Esophagus squamous epithelium (tissue), 4 donors: ENCODE data around the gene CLVS2.

Experiments used
- POLR2A ChIP-seq, 4 donors: fragments of 450-650 bp; IDR thresholded peaks; one replicate each; pipeline ENCODE4 v1.6.1; 2017; ENCODE audit warnings: antibody characterized with exemption in 4 of 4, mild to moderate bottlenecking in 4 of 4, moderate library complexity in 3 of 4
- TF ChIP-seq, protein P1 (sequence below), 6 experiments: fragments of 450-650 bp in 4 of 6; fragments of 200-600 bp in 2 of 6; sonication (generic) in 2 of 6; IDR thresholded peaks; one replicate each; pipeline ENCODE4 v1.5.1; 2016 to 2019; ENCODE audit warnings: antibody characterized with exemption in 6 of 6, mild to moderate bottlenecking in 4 of 6, moderate library complexity in 4 of 6

DNA sequence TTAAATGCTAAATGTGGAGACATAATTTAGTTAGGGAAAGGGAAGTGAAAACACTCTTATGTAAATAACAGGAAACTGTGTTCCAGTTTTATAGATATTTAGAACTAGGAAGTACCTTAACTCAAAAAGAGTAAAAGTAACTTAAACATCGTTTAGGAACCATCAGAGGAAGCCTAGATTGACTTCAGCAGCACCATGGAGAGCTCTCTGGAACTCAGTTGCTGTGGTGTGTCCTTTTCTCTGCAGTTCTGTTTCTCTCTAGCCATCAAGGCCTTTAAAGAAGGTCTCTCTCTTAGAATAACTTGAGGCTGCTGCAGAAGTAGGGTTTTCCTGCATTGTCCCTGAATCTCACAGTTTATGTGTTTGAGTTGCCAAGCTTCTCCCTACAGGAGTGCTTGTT lies 26.9 kb downstream of the CLVS2 start:
- TF ChIP-seq, protein P1, sequence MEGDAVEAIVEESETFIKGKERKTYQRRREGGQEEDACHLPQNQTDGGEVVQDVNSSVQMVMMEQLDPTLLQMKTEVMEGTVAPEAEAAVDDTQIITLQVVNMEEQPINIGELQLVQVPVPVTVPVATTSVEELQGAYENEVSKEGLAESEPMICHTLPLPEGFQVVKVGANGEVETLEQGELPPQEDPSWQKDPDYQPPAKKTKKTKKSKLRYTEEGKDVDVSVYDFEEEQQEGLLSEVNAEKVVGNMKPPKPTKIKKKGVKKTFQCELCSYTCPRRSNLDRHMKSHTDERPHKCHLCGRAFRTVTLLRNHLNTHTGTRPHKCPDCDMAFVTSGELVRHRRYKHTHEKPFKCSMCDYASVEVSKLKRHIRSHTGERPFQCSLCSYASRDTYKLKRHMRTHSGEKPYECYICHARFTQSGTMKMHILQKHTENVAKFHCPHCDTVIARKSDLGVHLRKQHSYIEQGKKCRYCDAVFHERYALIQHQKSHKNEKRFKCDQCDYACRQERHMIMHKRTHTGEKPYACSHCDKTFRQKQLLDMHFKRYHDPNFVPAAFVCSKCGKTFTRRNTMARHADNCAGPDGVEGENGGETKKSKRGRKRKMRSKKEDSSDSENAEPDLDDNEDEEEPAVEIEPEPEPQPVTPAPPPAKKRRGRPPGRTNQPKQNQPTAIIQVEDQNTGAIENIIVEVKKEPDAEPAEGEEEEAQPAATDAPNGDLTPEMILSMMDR (IDR thresholded peaks at IDR 0.05) = no peak
- no peak for TF ChIP-seq POLR2A (IDR thresholded peaks at IDR 0.05)
